Neuronal stem cell (in vitro differentiated cells): Measurements from ENCODE around the gene CDH13.

Source experiments
- DNase-seq: peaks from one replicate; pipeline ENCODE4 v3.0.0-alpha.2; 2013; ENCODE audit warnings: low spot score
- H2AFZ ChIP-seq: one replicate; pipeline ENCODE4 v1.6.1; 2013; ENCODE audit warnings: mild to moderate bottlenecking, low read length, inconsistent platforms
- H2AK5ac ChIP-seq: 2 replicates; pipeline ENCODE4 v1.6.1; 2013; ENCODE audit warnings: low read depth, mild to moderate bottlenecking, inconsistent platforms, low read length, moderate library complexity, mixed read lengths
- H2BK120ac ChIP-seq: 2 replicates; pipeline ENCODE4 v1.6.1; 2013; ENCODE audit warnings: low read depth, mild to moderate bottlenecking, inconsistent platforms, low read length, moderate library complexity, mixed read lengths
- H2BK12ac ChIP-seq: one replicate; pipeline ENCODE4 v1.6.1; 2013; ENCODE audit warnings: low read length, inconsistent platforms
- H2BK15ac ChIP-seq: 2 replicates; pipeline ENCODE4 v1.6.1; 2013; ENCODE audit warnings: mild to moderate bottlenecking, low read length, inconsistent platforms, mixed read lengths
- H2BK5ac ChIP-seq: one replicate; pipeline ENCODE4 v1.6.1; 2013; ENCODE audit warnings: inconsistent platforms, mild to moderate bottlenecking, low read length, moderate library complexity
- H3K14ac ChIP-seq: one replicate; pipeline ENCODE4 v1.6.1; 2013; ENCODE audit warnings: low read length, inconsistent platforms
- H3K18ac ChIP-seq: 2 replicates; pipeline ENCODE4 v1.6.1; 2013; ENCODE audit warnings: low read length, inconsistent platforms
- H3K23ac ChIP-seq: 2 replicates; pipeline ENCODE4 v1.6.1; 2013; ENCODE audit warnings: low read depth, mild to moderate bottlenecking, mixed read lengths, low read length, inconsistent platforms; ENCODE audit not compliant: poor library complexity
- H3K27ac ChIP-seq: replicated peaks from 3 replicates; pipeline ENCODE4 v1.5.1; 2013; ENCODE audit warnings: low read length, inconsistent platforms
- H3K27me3 ChIP-seq, 3 experiments: 2 replicates each; pipeline ENCODE4 v1.6.1; 2013; ENCODE audit warnings: low read length in 3 of 3, mild to moderate bottlenecking in 2 of 3, inconsistent platforms in 1 of 3, low read depth in 1 of 3, mixed read lengths in 1 of 3, moderate library complexity in 1 of 3; ENCODE audit not compliant: control insufficient read depth in 3 of 3, insufficient read depth in 3 of 3
- H3K36me3 ChIP-seq, 2 donors: replicated peaks in 1 of 2; 2 replicates each; pipeline ENCODE4 v1.6.1; 2013; ENCODE audit warnings: low read length in 2 of 2; ENCODE audit not compliant: control insufficient read depth in 2 of 2, insufficient read depth in 2 of 2
- H3K4ac ChIP-seq: 2 replicates; pipeline ENCODE4 v1.6.1; 2013; ENCODE audit warnings: inconsistent platforms, mild to moderate bottlenecking, low read length, moderate library complexity
- H3K4me1 ChIP-seq, 2 donors: 1 replicate in 1 of 2; 2 replicates in 1 of 2; pipeline ENCODE4 v1.6.1; 2013; ENCODE audit warnings: low read length in 2 of 2, low read depth in 1 of 2; ENCODE audit not compliant: control insufficient read depth in 2 of 2, insufficient read depth in 1 of 2
- H3K4me2 ChIP-seq: one replicate; pipeline ENCODE4 v1.6.1; 2013; ENCODE audit warnings: mild to moderate bottlenecking, low read length, inconsistent platforms; ENCODE audit not compliant: insufficient read depth, poor library complexity, severe bottlenecking
- H3K4me3 ChIP-seq, 2 donors: 2 replicates each; pipeline ENCODE4 v1.5.1; 2013; ENCODE audit warnings: low read length in 2 of 2, mild to moderate bottlenecking in 2 of 2, inconsistent platforms in 1 of 2, moderate library complexity in 1 of 2
- H3K79me1 ChIP-seq: one replicate; pipeline ENCODE4 v1.6.1; 2013; ENCODE audit warnings: low read depth, mild to moderate bottlenecking, inconsistent platforms, low read length, moderate library complexity
- H3K9ac ChIP-seq: one replicate; pipeline ENCODE4 v1.6.1; 2013; ENCODE audit warnings: mild to moderate bottlenecking, low read depth, low read length, inconsistent platforms; ENCODE audit not compliant: poor library complexity
- H3K9me3 ChIP-seq, 2 donors: replicated peaks in 1 of 2; 2 replicates each; pipeline versions ENCODE3 to v1.6.1; 2013; ENCODE audit warnings: low read length in 2 of 2, mild to moderate bottlenecking in 2 of 2, inconsistent platforms in 1 of 2, low read depth in 1 of 2, mixed read lengths in 1 of 2, moderate library complexity in 1 of 2; ENCODE audit not compliant: control insufficient read depth in 2 of 2, insufficient read depth in 1 of 2
- H4K8ac ChIP-seq: one replicate; pipeline ENCODE4 v1.6.1; 2013; ENCODE audit warnings: low read depth, mild to moderate bottlenecking, inconsistent platforms, low read length, moderate library complexity
- H4K91ac ChIP-seq: one replicate; pipeline ENCODE4 v1.6.1; 2013; ENCODE audit warnings: low read length, low read depth, mild to moderate bottlenecking, inconsistent platforms; ENCODE audit not compliant: poor library complexity
- WGBS, 2 donors: extraction: QIAGEN DNeasy Blood & Tissue Kit; methylation state at CpG; one replicate each; pipeline ENCODE4 v1.1.7; 2013; ENCODE audit warnings: missing lambda C conversion rate in 2 of 2, mixed read lengths in 1 of 2; ENCODE audit not compliant: insufficient read length in 2 of 2, insufficient replicate concordance in 1 of 2; ENCODE audit errors: extremely low coverage in 2 of 2; 5-methylcytosine and 5-hydroxymethylcytosine counted together

CDH13 gene

GRCh38 chr16:82634955-82635610 lies 8.3 kb downstream of the CDH13 start:
- Histone ChIP-seq H3K4me2 (no peak overlapping the region), H4K8ac (no peak overlapping the region), H4K91ac (no peak overlapping the region), H3K4me1 (no peaks in the 10 kb centered on the region), H2AFZ (no peak overlapping the region), H3K4ac (no peak overlapping the region), H2BK120ac (no peak overlapping the region), H3K18ac (no peak overlapping the region), H3K36me3 (no peaks in the 10 kb centered on the region), H3K23ac (no peak overlapping the region), H2BK12ac (no peak overlapping the region), H3K4me3 (no peak overlapping the region), H2AK5ac (no peak overlapping the region), H3K27me3 (peaks cover 0 to 4% (median 0%) of the 10 kb centered on the region in 3 experiments), H3K9ac (no peak overlapping the region), H2BK15ac (no peak overlapping the region), H3K79me1 (no peaks in the 10 kb centered on the region), H2BK5ac (no peak overlapping the region), H3K9me3 (no peaks in the 10 kb centered on the region), H3K27ac (no peak overlapping the region), H3K14ac (no peak overlapping the region)
- DNase-seq = no peak
- WGBS, 2 donors = no CpG with 5 or more reads among the region's 2 CpGs

- no peak overlapping the region for H4K91ac ChIP-seq
- H3K23ac ChIP-seq = no peak overlapping the region
- H2BK15ac ChIP-seq = no peak overlapping the region
- no peak overlapping the region for H3K9ac ChIP-seq
- DNase-seq = no peak
- no peaks in the 10 kb centered on the region for H3K4me1 ChIP-seq
- H3K14ac ChIP-seq = no peak overlapping the region
- H2AK5ac ChIP-seq = no peak overlapping the region
- H3K4me3 ChIP-seq = no peak overlapping the region
- no peak overlapping the region for H3K4me2 ChIP-seq
- no peak overlapping the region for H2BK12ac ChIP-seq
- no peak overlapping the region for H3K27ac ChIP-seq
- H2BK5ac ChIP-seq = no peak overlapping the region
- H3K36me3 ChIP-seq = no peaks in the 10 kb centered on the region
- H3K27me3 ChIP-seq = no peaks in the 10 kb centered on the region
- WGBS, 2 donors = no CpG with 5 or more reads among the region's 3 CpGs
- no peak overlapping the region for H3K18ac ChIP-seq
- no peak overlapping the region for H2BK120ac ChIP-seq
- H3K4ac ChIP-seq = no peak overlapping the region
- no peak overlapping the region for H4K8ac ChIP-seq
- H3K79me1 ChIP-seq = no peaks in the 10 kb centered on the region
- H2AFZ ChIP-seq = no peak overlapping the region
- H3K9me3 ChIP-seq = no peaks in the 10 kb centered on the region
These were observed 9.7 kb downstream of the CDH13 start for GRCh38 chr16:82636485-82636884.

GRCh38 chr16:82636958-82637357 lies 10.2 kb downstream of the CDH13 start:
- Histone ChIP-seq H3K4me2 (no peak overlapping the region), H4K91ac (no peak overlapping the region), H2BK5ac (no peak overlapping the region), H3K36me3 (no peaks in the 10 kb centered on the region), H2AFZ (no peak overlapping the region), H3K4me1 (no peaks in the 10 kb centered on the region), H3K9ac (no peak overlapping the region), H3K9me3 (no peaks in the 10 kb centered on the region), H3K18ac (no peak overlapping the region), H3K23ac (no peak overlapping the region), H3K4ac (no peak overlapping the region), H4K8ac (no peak overlapping the region), H3K4me3 (no peak overlapping the region), H3K79me1 (no peaks in the 10 kb centered on the region), H2BK12ac (no peak overlapping the region), H2BK120ac (no peak overlapping the region), H3K27me3 (no peaks in the 10 kb centered on the region), H2AK5ac (no peak overlapping the region), H2BK15ac (no peak overlapping the region), H3K14ac (no peak overlapping the region), H3K27ac (no peak overlapping the region)
- no peak for DNase-seq
- no CpG with 5 or more reads among the region's 3 CpGs for WGBS, 2 donors

- WGBS, 2 donors = no CpG with 5 or more reads among the region's 4 CpGs
- no peak overlapping the region for H2BK15ac ChIP-seq
- H3K4me2 ChIP-seq = no peak overlapping the region
- no peak overlapping the region for H4K91ac ChIP-seq
- no peak overlapping the region for H2AK5ac ChIP-seq
- no peaks in the 10 kb centered on the region for H3K4me1 ChIP-seq
- no peaks in the 10 kb centered on the region for H3K9me3 ChIP-seq
- H2BK12ac ChIP-seq = no peak overlapping the region
- no peak overlapping the region for H3K9ac ChIP-seq
- H3K14ac ChIP-seq = no peak overlapping the region
- H3K18ac ChIP-seq = no peak overlapping the region
- DNase-seq = no peak
- H3K23ac ChIP-seq = no peak overlapping the region
- no peak overlapping the region for H3K4me3 ChIP-seq
- H4K8ac ChIP-seq = no peak overlapping the region
- no peak overlapping the region for H3K27ac ChIP-seq
- no peak overlapping the region for H2AFZ ChIP-seq
- H3K27me3 ChIP-seq = no peaks in the 10 kb centered on the region
- H2BK120ac ChIP-seq = no peak overlapping the region
- H3K4ac ChIP-seq = no peak overlapping the region
- H3K36me3 ChIP-seq = no peaks in the 10 kb centered on the region
- H2BK5ac ChIP-seq = no peak overlapping the region
- H3K79me1 ChIP-seq = no peaks in the 10 kb centered on the region
These were observed 11.5 kb downstream of the CDH13 start for GRCh38 chr16:82638095-82638798.
